NCI-H2107 treated with DMSO at 0.1 percent for 48 hours (cell line): Measurements from ENCODE around the gene SNAPC2.

Experiments used
- DNase-seq: peaks from one replicate; lab custom pipeline; 2025; ENCODE audit not compliant: unreplicated experiment; lab: John Stamatoyannopoulos, UW

SNAPC2 gene

DNA sequence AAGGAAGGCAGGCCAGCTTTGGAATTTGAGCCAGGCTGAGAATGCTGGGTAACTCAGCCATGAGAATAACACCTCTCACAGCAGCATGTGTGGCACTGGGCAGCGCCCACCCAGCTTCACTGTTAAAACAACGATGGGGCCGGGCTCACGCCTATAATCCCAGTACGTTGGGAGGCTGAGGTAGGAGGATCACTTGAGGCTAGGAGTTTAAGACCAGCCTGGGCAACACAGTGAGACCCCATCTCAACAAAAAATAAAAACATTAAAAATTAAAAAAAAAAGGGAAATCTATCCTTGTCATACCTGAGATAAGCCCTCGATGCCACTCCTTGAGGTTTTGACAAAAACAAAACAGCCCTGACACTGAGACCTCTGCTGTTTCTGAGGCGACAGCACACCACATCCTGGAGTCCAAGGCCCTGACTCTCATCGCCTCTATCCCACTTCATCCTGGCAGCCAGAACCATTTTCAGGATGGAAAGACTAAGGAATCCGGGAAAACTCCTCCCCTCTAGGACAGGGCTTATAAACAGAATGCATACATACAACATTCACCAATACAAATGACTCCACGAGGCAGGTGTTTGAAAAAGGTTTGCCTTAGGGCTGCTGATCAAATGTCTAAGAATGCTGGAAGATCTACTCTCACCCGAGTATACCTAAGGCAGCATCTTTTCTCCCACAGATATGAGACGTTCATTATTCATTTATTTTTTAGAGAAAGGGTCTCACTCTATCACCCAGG lies 46.0 kb downstream of the SNAPC2 start:
- DNase-seq, result no peak

DNA sequence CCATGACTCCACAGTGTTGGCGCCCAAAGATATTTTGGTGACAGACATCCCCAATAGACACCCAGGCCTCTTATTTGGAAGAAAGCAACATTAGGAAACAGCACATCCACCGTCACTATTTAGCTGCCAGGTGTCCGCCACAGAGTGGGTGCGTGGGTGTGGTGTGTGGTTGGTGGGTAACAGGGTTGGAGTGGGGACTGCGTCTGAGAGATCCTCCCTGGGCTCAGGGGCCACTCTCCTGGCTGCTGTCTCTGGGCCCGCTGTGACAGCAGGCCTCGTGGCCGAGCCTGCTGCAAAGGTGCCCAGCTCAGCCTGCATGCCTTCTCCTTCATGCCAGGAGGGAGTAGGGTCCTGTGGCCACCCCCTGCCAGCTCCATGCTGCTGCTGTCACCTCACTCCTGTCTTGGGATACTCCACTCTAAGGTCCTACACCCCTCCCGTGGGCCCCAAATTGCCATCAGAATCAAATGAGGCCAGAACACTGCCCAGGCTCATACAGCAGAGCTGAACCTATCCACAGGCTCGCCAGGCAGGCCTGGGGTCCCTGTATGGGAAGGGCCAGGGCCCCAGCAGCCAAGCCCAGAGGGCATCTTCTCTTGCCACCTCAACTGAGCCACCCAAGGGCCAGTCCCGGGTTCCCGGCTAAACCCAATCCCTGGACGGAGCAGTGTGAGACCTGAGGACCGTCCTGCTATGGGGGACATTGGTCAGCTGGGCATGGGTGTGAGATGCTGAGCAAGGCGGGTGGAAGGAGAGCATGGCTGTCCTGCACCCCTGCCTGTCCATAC lies 48.1 kb downstream of the SNAPC2 start:
- no peak for DNase-seq

DNA sequence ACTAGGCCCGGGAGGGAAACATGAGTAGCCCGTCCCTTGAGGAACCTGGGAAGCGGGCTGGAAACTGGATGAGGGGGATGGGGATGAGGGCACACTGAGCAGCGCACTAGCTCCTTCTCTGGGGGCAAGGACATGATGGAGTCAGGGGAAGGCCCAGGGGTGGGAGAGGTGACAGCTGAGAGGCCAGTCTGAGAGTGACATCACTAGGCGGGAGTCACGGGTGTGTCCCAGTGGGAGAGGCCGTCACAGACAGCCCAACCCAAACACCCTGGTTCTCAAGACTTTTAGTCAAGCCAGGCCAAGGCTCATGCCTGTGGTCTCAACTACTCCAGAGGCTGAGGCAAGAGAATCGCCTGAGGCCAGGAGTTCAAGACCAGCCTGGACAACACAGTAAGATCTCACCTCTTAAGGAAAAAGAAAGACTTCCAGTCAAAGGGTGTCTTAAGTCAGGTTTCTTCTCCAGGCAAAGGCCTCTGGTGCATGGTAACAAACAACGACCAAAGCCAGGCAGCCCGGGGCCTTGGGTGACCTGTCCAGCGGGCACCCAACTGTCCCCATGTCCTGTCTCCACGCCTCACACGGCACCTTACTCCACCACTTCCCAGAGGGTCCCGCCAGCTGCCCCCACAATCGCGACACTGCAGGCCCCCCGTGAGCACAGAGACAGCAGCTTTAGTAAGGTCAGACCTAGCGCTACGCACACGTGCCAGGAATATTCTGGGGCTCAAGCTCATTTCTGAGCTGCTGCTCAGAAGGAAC lies 48.8 kb downstream of the SNAPC2 start:
- no peak for DNase-seq

GRCh38 chr19:7969555-7969939 lies 49.4 kb downstream of the SNAPC2 start:
- no peak for DNase-seq

GRCh38 chr19:7970716-7971448 lies 50.7 kb downstream of the SNAPC2 start:
- no peak for DNase-seq

- DNase-seq, result no peak
Measured at GRCh38 chr19:7971553-7972520, 51.7 kb downstream of the SNAPC2 start.
